Stimulated activated effector memory CD8-positive, alpha-beta T cell treated with anti-CD3 and anti-CD28 coated beads, Interleukin-12 subunit alpha, Interleukin-12 subunit beta, amount 100 ng/mL, for 72 hours (primary cell): ENCODE data around the gene VPS18.

Source experiments
- ATAC-seq: fragments of 150-1000 bp; cut with Tn5 transposase; 2 replicates; pipeline ENCODE4 v1.10.0; 2021
- DNase-seq, 2 donors: peaks; one replicate each; pipeline ENCODE4 v3.0.0; 2021 to 2022; ENCODE audit warnings: low spot score in 2 of 2
- H3K27ac Mint-ChIP-seq: one replicate; pipeline ENCODE4 v1.8.0; 2022; ENCODE audit warnings: mild to moderate bottlenecking, mixed read lengths
- H3K36me3 Mint-ChIP-seq: one replicate; pipeline ENCODE4 v1.8.0; 2022; ENCODE audit warnings: mild to moderate bottlenecking, mixed read lengths
- H3K4me1 Mint-ChIP-seq: one replicate; pipeline ENCODE4 v1.8.0; 2022; ENCODE audit warnings: mixed read lengths
- H3K4me3 Mint-ChIP-seq: one replicate; pipeline ENCODE4 v1.8.0; 2022; ENCODE audit warnings: mild to moderate bottlenecking, mixed read lengths
- H3K9me3 Mint-ChIP-seq: one replicate; pipeline ENCODE4 v1.8.0; 2022; ENCODE audit warnings: mixed read lengths

Gene VPS18

DNA sequence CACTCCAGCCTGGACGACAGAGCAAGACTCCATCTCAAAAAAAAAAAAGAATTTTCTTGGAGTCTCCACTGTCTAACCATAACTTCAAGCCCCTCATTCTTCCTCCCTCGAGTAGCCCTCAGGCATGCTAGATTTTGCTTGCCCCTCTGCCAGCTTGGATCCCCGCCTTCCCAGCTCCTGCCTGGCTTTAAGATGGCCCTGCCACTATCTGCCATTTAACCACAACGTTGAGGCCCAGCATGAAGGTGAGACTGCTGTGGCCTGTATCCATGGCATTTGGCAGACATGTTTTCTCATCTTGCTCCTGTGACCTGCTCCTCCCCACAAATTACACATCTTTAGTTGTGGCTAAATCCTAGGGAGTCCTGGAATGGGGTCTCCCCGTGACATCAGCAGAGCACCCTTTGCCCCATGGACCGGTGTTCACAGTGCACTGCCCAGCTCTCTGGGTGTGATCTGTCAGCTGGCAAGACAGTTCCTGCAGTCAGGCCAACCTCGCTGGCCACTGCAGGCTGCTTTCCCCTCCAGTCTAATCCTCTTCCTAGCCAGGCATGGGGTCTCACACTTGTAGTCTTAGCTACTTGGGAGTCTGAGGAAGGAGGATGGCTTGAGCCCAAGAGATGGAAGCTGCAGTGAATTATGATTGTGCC, 10.4 kb downstream of the VPS18 start:
- ATAC-seq (no peak), DNase-seq (no peak)
- Mint-ChIP-seq H3K9me3 (no peaks in the 10 kb centered on the region), H3K4me1 (peaks cover 52% of the 10 kb centered on the region), H3K36me3 (peaks cover 46% of the 10 kb centered on the region), H3K27ac (peak overlapping the region; percentile 65), H3K4me3 (no peak overlapping the region)

DNA sequence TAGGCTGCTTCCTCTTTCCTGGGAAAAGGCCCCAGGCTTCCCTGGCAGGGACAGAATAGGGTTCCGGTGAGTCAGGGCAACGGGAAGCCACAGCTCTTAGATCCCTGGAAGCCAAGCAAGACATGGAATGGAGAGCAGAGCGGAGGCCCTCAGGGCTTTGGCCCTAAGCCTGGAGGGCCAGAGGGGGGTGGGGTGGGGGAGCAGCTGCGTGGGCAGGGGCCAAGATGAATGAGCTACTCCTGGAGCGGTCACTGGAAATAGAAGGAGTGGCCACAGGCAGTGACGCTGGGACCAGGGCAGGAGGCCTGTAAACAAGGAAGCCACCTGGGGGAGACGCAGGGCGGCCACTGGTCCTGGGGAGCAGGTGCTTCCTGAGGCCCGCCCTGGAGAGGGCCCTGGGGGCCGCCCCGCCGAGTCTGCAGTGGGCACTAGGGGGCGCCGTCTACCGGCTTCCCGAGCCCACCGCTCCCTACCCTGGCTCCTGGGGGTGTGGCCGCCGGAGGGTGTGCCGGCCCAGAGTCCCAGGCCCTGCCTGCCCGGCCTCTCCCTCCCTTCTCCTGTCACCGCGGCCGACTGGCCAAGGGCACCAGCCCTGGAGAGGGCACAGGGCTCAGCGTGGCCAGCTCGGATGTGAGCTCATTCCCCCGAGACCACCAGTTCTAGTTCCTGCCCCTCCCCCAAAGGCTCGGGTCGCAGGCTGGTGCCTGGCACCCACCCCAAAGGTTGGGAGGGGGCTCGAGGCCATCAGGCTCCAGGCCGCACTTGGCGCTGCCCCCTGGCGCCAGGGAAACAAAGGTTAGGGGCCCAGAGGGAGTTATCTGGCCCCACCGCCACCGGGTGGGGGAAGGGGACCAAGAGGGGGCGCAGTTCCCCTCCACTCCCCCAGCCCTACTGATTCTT, 12.1 kb downstream of the VPS18 start:
- peak overlapping the region; percentile 79 for H3K4me3 Mint-ChIP-seq
- peaks cover 44% of the 10 kb centered on the region for H3K4me1 Mint-ChIP-seq
- peak overlapping the region; percentile 94 for H3K27ac Mint-ChIP-seq
- DNase-seq (peak; percentile 76 to 91), ATAC-seq (peak; percentile 87)
- no peaks in the 10 kb centered on the region for H3K9me3 Mint-ChIP-seq
- peaks cover 37% of the 10 kb centered on the region for H3K36me3 Mint-ChIP-seq

DNA sequence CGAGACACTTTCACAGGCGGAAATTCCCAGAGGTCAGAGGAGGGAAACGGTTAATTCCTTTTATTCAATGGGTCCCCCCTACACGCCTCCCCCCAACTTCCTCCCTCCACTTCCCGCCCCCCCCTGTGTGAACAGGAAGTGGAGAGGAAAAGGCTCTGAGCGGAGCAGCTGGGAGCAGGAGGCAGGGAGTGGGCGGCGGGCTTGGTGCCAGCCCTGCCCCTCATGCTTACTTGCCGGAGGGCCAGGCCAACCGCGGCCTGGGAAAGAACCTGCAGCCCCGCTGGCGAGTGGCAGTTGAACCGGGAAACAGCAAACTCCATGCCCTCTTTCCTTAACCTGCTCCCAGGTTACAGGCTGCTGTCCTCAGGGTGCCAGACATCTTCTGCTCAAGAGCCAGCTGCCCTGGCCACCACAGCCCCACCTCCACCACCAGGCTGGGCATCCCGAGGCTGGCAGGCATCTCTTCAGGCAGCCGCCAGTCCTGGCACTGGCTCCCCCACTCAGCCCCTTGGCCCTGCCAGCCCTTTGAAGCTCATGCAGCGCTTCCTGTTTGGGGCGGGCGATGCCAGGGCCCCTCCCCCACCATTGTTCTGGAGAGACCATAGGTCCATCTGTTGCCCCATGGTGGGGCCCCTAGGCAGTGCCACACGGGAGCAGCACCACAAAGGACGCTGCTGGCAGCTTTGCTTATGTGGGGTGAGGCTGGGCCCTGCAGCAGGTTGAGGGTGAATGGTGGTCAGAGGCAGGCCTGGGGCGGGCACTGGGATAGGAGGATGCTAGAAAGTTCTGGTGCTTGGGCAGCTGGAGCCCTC, 12.9 kb downstream of the VPS18 start:
- H3K36me3 Mint-ChIP-seq: peaks cover 29% of the 10 kb centered on the region
- peak overlapping the region; percentile 79 for H3K4me3 Mint-ChIP-seq
- peak in 1 of 2 donors; percentile 76 for DNase-seq

GRCh38 chr15:40908095-40908494, 13.8 kb downstream of the VPS18 start:
- no peaks in the 10 kb centered on the region for H3K9me3 Mint-ChIP-seq
- peaks cover 35% of the 10 kb centered on the region for H3K4me1 Mint-ChIP-seq
- H3K27ac Mint-ChIP-seq: peak overlapping the region; percentile 94
- ATAC-seq: no peak
- DNase-seq: no peak
- peaks cover 20% of the 10 kb centered on the region for H3K36me3 Mint-ChIP-seq
- H3K4me3 Mint-ChIP-seq: peak overlapping the region; percentile 79

More for the DNA sequence above, 12.9 kb downstream of the VPS18 start:
- peak; percentile 33 for ATAC-seq
- no peaks in the 10 kb centered on the region for H3K9me3 Mint-ChIP-seq
- peaks cover 44% of the 10 kb centered on the region for H3K4me1 Mint-ChIP-seq
- H3K27ac Mint-ChIP-seq: peak overlapping the region; percentile 94

DNA sequence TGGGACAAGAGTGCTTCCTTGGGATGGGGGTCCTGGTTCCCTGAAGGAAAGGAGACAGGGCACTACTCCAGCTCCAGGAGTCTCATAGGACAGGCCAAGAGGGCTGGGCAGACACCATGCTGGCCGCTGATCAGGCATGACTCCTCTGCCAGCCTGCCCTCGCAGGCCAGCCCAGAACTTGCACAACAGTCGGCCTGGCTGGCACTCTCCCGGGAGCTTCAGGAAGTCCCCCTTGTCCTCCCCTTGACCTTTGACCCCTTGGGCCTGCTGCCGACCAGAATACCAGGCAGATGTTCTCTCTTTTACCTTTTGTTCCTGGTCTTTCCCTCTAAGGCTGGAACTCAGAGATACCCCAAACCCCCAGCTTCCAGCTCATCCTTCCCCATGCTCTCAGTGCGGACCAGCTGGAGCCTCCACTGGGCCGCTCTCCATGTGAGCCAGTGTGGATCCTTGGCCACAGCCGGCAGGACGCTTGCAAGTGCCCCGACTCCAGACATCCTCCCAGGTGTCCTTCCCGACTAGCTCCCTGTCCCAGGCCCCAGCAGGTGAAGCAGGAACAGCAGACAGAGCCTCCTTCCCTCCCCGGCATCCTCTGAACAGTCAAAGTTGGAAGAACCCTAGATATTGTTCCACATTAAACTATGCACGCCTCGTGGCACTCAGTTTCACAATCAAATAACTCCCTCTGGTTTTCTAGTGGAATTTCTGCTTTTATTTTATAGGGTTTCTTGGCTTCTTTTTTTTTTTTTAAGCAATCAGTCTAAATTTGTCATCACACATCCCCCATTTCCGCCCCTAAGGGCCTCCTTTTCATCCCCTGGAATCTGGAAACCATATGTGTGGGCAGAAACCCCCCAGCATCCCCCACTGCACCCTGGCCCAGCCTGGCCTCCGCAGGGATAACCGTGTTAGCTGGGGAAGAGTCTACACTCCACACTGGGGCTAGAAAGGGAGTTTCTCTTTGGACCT, 15.7 kb downstream of the VPS18 start:
- Mint-ChIP-seq H3K4me1 (peaks cover 16% of the 10 kb centered on the region), H3K27ac (peak overlapping the region; percentile 50), H3K4me3 (no peak overlapping the region), H3K36me3 (peaks cover 1% of the 10 kb centered on the region), H3K9me3 (no peaks in the 10 kb centered on the region)
- ATAC-seq (no peak), DNase-seq (no peak)

DNA sequence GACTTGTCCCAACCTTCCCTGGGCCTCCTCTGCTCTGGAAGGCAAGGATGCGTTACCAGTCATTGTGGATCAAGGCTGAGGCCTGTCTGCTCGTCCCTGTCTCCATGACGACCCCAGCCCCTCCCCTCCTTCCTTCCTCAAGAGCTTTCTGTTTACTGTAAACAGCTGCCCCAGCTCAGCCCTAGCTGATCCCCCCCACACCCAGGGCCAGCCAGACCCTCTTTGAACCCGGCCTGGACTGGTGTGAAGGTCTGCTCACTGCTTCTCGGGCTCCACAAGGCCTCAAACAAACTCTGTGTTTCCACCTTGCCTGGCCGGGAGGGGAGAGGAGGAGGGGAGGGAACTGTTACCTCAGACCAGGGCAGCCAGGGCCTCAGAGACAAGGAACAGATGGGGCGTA, 16.9 kb downstream of the VPS18 start:
- ATAC-seq (no peak), DNase-seq (no peak)
- H3K9me3 Mint-ChIP-seq: no peaks in the 10 kb centered on the region
- no peaks in the 10 kb centered on the region for H3K36me3 Mint-ChIP-seq
- H3K4me1 Mint-ChIP-seq: peaks cover 16% of the 10 kb centered on the region
- peak overlapping the region; percentile 8 for H3K27ac Mint-ChIP-seq
- H3K4me3 Mint-ChIP-seq: no peak overlapping the region

DNA sequence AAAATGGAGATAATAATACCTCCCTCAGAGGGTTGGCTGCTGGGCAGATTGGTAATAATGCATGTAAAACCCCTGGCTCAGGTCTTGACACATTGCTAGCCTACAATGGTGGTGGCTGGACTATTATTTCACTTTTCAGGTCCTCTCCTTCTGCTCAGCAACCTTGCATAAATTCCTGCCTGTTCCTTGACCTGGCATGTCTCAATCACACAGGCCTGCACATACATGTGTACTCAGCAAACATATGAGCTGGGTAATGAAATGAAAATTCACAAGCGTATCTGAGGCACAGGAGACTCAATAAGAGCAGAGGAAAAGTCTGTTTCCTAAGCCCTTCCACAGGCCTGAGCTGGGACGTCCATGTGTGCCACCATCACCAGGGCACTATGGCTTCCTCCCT, 17.4 kb downstream of the VPS18 start:
- no peaks in the 10 kb centered on the region for H3K36me3 Mint-ChIP-seq
- peaks cover 16% of the 10 kb centered on the region for H3K4me1 Mint-ChIP-seq
- DNase-seq: no peak
- no peaks in the 10 kb centered on the region for H3K9me3 Mint-ChIP-seq
- H3K27ac Mint-ChIP-seq: peak overlapping the region; percentile 8
- no peak overlapping the region for H3K4me3 Mint-ChIP-seq
- ATAC-seq: no peak

DNA sequence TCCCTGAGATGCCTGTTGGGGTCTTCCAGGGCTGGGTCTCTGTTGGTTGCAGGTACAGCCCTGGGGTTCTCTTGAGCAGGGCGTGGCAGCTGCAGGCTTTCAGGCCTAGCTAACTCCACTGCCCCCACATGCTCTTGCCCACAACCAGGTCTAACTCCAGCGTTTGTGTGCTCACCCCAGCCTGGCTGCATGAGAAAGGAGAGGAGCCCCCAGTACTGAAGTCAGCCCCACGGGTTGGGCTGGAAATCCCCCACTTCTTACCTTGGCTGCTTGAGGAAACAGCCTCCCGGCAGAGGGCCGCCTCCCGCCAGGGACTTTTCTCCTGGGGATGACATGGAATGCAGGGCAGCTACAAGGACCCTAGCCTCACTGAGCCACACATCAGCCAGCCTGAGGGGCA, 18.2 kb downstream of the VPS18 start:
- DNase-seq (no peak), ATAC-seq (no peak)
- H3K4me3 Mint-ChIP-seq: no peak overlapping the region
- no peak overlapping the region for H3K27ac Mint-ChIP-seq
- peaks cover 10% of the 10 kb centered on the region for H3K4me1 Mint-ChIP-seq
- H3K9me3 Mint-ChIP-seq: no peaks in the 10 kb centered on the region
- H3K36me3 Mint-ChIP-seq: no peaks in the 10 kb centered on the region

GRCh38 chr15:40914013-40914412, 19.8 kb downstream of the VPS18 start:
- DNase-seq (no peak), ATAC-seq (no peak)
- H3K27ac Mint-ChIP-seq: peak overlapping the region; percentile 26
- H3K36me3 Mint-ChIP-seq: no peaks in the 10 kb centered on the region
- H3K9me3 Mint-ChIP-seq: no peaks in the 10 kb centered on the region
- H3K4me3 Mint-ChIP-seq: no peak overlapping the region
- H3K4me1 Mint-ChIP-seq: no peaks in the 10 kb centered on the region

DNA sequence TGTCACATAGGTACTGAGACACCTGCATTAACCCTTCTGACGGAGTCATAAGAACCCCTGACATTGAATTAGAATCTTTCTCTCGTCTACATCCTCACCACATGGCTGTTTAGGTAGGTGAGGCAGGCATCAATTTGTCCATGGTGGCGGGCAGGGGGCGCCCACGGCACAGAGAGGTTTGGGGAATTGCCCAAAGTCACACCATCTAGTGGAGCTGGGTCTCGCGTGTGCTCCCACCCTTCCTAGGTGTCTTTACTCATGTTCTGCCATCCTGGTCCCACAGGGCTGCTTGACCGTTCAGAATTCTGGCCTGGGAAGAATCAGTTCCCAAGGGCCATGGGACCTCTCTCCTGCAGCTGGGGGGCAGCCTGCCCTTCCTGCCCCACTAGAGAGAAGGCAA, 20.2 kb downstream of the VPS18 start:
- H3K9me3 Mint-ChIP-seq: no peaks in the 10 kb centered on the region
- H3K27ac Mint-ChIP-seq: peak overlapping the region; percentile 26
- DNase-seq (no peak), ATAC-seq (no peak)
- H3K36me3 Mint-ChIP-seq: no peaks in the 10 kb centered on the region
- H3K4me3 Mint-ChIP-seq: no peak overlapping the region
- no peaks in the 10 kb centered on the region for H3K4me1 Mint-ChIP-seq

- DNase-seq (no peak), ATAC-seq (no peak)
- H3K4me3 Mint-ChIP-seq: no peak overlapping the region
- H3K27ac Mint-ChIP-seq: no peak overlapping the region
- no peaks in the 10 kb centered on the region for H3K4me1 Mint-ChIP-seq
- H3K36me3 Mint-ChIP-seq: no peaks in the 10 kb centered on the region
- H3K9me3 Mint-ChIP-seq: no peaks in the 10 kb centered on the region
Observed at GRCh38 chr15:40915116-40915661, 20.9 kb downstream of the VPS18 start.

DNA sequence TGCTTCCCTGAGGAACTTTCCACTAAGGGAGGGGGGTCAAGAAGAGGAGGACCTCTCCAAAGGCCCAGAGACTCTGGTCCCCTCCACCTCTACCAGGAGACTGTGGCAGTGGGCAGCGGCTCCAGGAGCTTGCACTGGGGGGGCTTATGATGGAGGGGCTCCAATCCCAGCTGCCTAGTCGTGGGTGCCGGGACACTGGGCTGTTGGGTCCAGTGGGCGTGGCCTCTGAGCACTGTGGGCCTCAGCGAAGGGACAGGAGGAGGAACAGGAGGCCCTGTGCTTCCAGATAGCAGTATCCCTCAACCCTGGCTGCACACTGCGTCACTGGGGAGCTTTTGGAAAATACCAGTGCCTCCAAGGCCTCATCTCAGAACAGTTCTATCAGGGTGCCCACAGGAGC, 21.4 kb downstream of the VPS18 start:
- no peak overlapping the region for H3K4me3 Mint-ChIP-seq
- DNase-seq: no peak
- H3K9me3 Mint-ChIP-seq: no peaks in the 10 kb centered on the region
- no peaks in the 10 kb centered on the region for H3K4me1 Mint-ChIP-seq
- no peak overlapping the region for H3K27ac Mint-ChIP-seq
- H3K36me3 Mint-ChIP-seq: no peaks in the 10 kb centered on the region
- no peak for ATAC-seq

GRCh38 chr15:40917585-40917984, 23.3 kb downstream of the VPS18 start:
- no peak for DNase-seq
- ATAC-seq: no peak
- Mint-ChIP-seq H3K9me3 (no peaks in the 10 kb centered on the region), H3K27ac (no peak overlapping the region), H3K4me1 (no peaks in the 10 kb centered on the region), H3K4me3 (no peak overlapping the region), H3K36me3 (no peaks in the 10 kb centered on the region)

GRCh38 chr15:40918146-40918798, 24.0 kb downstream of the VPS18 start:
- H3K4me1 Mint-ChIP-seq: no peaks in the 10 kb centered on the region
- ATAC-seq (no peak), DNase-seq (no peak)
- no peak overlapping the region for H3K4me3 Mint-ChIP-seq
- H3K9me3 Mint-ChIP-seq: no peaks in the 10 kb centered on the region
- no peaks in the 10 kb centered on the region for H3K36me3 Mint-ChIP-seq
- no peak overlapping the region for H3K27ac Mint-ChIP-seq
